Measurements from ENCODE around the gene ONECUT3.
"Not testable (repeated sequence)": the region's sequence is repeated elsewhere in the genome, so short reads cannot be mapped to it uniquely, and the experiment has no call there.

DNA sequence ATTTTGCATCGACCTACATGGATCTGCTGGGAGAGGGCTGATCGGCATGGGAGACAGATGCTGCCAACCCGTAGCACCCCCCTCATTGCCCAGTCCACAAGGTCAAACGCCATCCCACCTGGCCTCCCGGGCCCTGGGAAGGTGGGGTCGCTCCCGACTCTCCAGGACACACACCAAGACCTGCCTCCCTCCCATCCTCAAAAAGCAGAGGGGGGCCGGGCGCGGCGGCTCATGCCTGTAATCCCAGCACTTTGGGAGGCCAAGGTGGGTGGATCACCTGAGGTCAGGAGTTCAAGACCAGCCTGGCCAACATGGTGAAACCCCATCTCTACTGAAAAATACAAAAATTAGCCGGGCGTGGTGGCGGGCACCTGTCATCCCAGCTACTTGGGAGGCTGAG lies 46.7 kb upstream of the ONECUT3 start:
- TF ChIP-seq, protein P1, sequence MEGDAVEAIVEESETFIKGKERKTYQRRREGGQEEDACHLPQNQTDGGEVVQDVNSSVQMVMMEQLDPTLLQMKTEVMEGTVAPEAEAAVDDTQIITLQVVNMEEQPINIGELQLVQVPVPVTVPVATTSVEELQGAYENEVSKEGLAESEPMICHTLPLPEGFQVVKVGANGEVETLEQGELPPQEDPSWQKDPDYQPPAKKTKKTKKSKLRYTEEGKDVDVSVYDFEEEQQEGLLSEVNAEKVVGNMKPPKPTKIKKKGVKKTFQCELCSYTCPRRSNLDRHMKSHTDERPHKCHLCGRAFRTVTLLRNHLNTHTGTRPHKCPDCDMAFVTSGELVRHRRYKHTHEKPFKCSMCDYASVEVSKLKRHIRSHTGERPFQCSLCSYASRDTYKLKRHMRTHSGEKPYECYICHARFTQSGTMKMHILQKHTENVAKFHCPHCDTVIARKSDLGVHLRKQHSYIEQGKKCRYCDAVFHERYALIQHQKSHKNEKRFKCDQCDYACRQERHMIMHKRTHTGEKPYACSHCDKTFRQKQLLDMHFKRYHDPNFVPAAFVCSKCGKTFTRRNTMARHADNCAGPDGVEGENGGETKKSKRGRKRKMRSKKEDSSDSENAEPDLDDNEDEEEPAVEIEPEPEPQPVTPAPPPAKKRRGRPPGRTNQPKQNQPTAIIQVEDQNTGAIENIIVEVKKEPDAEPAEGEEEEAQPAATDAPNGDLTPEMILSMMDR (optimal IDR thresholded peaks at IDR 0.05 in 1 of 3, IDR thresholded peaks at IDR 0.05 in 1 of 3, conservative IDR thresholded peaks at IDR 0.05 in 1 of 3; ENCODE audit: extremely low read depth in 1 of 3, insufficient read depth in 2 of 3, low read length in 3 of 3): not testable (repeated sequence)
- TF ChIP-seq EZH2 (IDR thresholded peaks at IDR 0.05; ENCODE audit: low read length): not testable (repeated sequence)

All from keratinocyte (primary cell).